ENCODE data around the gene CD276. TPM values are rescaled to one million over a fixed set of nuclear protein-coding genes. Genes with fewer than 3 reads are reported as not detected.
"Not testable (repeated sequence)": the region's sequence is repeated elsewhere in the genome, so short reads cannot be mapped to it uniquely, and the experiment has no call there.

The CD276 gene
- total and polyA plus RNA-seq, 2 donors: 40.6 to 55.4 TPM

DNA sequence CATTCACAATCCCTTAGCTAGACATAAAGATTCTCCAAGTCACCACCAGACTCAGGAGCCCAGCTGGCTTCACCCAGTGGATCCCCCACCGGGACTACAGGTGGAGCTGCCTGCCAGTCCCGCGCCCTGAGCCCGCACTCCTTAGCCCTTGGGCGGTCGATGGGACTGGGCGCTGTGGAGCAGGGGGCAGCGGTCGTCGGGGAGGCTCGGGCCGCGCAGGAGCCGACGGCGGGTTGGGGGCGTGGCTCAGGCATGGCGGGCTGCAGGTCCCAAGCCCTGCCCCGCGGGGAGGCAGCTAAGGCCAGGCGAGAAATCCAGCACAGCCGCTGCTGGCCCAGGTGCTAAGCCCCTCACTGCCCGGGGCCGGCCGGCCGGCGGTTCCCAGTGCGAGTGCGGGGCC lies 47.9 kb downstream of the CD276 start:
- H3K36me3 ChIP-seq (ENCODE audit: insufficient read depth); H3K4me1 ChIP-seq (ENCODE audit: insufficient read depth); H3K4me3 ChIP-seq (ENCODE audit: low read depth, low read length); DNase-seq (ENCODE audit: extremely low spot score); H3K27ac ChIP-seq (ENCODE audit: low read depth): not testable (repeated sequence)
- 97% methylated on average over 29 of the region's 29 CpGs for WGBS

DNA sequence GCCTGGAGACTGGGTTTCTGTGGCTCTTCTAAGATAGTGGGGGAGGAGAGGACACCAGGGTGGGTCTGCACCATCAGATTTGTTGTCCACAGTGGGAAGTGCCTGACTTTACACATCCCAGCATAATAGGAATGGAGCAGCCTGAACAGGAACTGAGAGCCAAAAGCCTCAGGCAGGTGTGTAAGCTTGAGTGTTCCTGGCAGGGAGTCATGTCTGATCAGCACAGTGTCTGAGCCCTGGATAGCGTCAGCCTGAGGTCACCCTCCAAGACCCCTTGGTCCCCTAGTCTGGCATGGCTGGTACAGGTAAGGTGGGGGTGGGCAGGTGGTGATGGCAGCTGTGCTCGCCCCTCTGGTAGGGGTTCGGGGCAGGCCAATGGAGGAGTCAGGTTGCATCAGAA lies 48.7 kb downstream of the CD276 start:
- Histone ChIP-seq H3K36me3 (ENCODE audit: insufficient read depth) (no peaks in the 10 kb centered on the region), H3K27ac (ENCODE audit: low read depth) (no peak overlapping the region), H3K4me3 (ENCODE audit: low read depth, low read length) (no peak overlapping the region), H3K4me1 (ENCODE audit: insufficient read depth) (no peaks in the 10 kb centered on the region)
- 79% methylated on average over 3 of the region's 3 CpGs for WGBS
- no peak for DNase-seq (ENCODE audit: extremely low spot score)

DNA sequence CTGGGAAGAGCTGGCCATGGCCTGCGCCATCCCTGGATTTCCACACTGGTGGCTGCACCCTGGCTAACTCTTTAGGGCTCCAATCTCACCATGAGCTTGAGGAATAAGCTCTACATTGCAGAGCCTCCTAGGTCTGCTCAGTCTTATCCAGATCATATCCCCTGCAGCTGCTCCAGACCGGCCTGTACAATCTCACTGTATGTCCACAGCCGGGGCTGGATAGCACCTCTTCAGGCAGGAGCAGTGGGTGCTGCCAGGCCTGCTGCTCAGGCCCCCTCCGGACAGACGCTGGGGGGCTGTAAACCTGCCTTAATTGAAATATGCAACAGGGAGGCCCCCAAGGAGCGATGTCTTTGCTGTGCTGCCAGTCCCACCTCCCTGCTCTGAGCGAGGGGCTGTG lies 53.4 kb downstream of the CD276 start:
- Histone ChIP-seq H3K36me3 (ENCODE audit: insufficient read depth) (no peaks in the 10 kb centered on the region), H3K4me1 (ENCODE audit: insufficient read depth) (no peaks in the 10 kb centered on the region), H3K27ac (ENCODE audit: low read depth) (no peak overlapping the region), H3K4me3 (ENCODE audit: low read depth, low read length) (no peak overlapping the region)
- WGBS: 50% methylated on average over 7 of the region's 7 CpGs
- DNase-seq (ENCODE audit: extremely low spot score): no peak

DNA sequence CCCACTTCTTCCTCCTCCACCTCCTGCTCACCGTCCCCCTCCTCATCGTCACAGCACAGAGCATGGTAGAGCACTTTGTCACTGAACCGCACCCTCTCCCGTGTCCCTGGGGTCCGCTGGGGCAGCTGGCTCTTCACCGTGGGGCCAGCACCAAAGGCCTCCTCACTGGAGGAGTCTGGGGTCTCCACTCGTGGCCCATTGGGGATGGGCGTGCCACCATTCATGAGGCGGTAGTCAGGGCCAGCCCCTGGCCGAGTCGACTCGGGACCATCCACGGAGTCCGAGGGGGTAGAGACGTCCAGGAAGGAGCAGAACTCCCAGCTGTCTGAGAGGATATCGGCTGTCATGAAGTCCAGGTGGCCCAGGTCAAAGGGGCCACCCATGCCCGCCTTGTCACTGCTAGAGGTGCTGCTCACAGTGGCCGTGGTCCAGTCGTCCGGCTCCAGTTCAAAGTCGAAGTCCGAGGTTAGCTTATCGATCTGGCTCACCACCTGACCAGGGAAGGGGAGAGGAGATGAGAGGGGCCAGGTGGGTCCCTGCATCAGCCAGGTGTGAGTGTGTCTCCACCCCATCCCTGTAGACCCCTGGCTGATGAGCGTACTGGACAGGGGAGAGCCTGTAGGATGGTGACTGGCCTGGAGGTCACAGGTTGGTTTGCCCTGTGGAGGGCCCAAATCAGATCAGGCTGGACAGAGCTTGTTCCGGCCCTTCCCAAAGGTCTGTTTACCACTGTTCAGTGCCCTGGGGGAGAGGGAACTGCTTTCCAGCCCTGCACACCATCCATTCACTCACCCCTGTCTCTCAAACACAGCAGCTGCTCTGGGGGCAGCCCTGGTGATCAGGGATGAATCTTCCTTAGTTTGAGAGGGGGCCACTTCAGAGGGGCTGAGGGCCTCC lies 56.2 kb downstream of the CD276 start:
- no peak overlapping the region for H3K4me3 ChIP-seq (ENCODE audit: low read depth, low read length)
- no peaks in the 10 kb centered on the region for H3K4me1 ChIP-seq (ENCODE audit: insufficient read depth)
- 92% methylated on average over 25 of the region's 25 CpGs for WGBS
- no peaks in the 10 kb centered on the region for H3K36me3 ChIP-seq (ENCODE audit: insufficient read depth)
- DNase-seq (ENCODE audit: extremely low spot score): no peak
- no peak overlapping the region for H3K27ac ChIP-seq (ENCODE audit: low read depth)

DNA sequence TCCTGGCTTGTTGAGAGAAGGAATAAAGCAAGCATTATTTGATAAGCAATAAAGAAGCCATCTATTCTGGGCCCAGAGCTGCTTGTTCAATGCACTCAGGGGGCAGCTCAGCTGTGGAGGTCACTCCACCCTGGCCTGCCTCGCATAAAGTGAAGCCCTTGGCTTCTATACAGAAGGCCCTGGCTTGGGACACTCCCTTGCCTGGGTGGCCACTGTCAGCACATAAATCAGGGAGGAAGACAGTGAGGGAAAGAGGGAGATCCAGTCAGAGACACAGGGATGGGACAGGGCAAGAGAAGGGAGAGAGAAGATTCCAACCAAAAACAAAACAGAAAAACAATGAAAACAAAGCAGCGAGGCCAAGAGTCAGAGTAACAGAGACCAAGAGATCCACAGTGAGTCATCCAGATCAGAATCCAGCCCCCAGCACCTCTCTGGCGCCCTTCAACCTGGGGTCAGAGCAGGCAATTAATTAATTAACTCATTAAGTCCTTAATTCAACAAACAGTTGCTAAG lies 57.2 kb downstream of the CD276 start:
- Histone ChIP-seq H3K36me3 (ENCODE audit: insufficient read depth) (no peaks in the 10 kb centered on the region), H3K4me3 (ENCODE audit: low read depth, low read length) (no peak overlapping the region), H3K4me1 (ENCODE audit: insufficient read depth) (no peaks in the 10 kb centered on the region), H3K27ac (ENCODE audit: low read depth) (no peak overlapping the region)
- DNase-seq (ENCODE audit: extremely low spot score): no peak
- 70% methylated on average over 3 of the region's 3 CpGs for WGBS

DNA sequence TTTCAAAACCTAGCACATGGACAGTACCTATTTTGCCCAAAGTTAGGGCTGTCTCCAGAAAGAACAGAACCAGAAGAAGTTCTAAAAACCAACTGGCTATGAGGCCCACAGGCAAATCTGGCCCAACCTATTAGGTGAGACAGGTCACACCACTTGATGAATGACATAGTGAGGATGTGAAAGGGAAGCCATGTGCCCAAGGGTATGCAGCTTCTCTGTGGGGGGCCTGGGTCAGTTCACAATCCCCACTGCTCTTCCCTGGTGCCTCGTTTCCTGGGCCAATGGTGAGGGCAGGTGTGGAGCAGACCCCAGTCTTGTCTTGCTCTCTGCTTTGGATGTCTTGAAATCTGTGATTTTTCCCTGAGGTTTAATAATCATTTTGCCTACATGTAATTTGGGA lies 60.1 kb downstream of the CD276 start:
- H3K27ac ChIP-seq (ENCODE audit: low read depth): no peak overlapping the region
- WGBS: 83% methylated on average over 1 of the region's 1 CpG
- DNase-seq (ENCODE audit: extremely low spot score): no peak
- no peaks in the 10 kb centered on the region for H3K36me3 ChIP-seq (ENCODE audit: insufficient read depth)
- H3K4me3 ChIP-seq (ENCODE audit: low read depth, low read length): no peak overlapping the region
- no peaks in the 10 kb centered on the region for H3K4me1 ChIP-seq (ENCODE audit: insufficient read depth)

DNA sequence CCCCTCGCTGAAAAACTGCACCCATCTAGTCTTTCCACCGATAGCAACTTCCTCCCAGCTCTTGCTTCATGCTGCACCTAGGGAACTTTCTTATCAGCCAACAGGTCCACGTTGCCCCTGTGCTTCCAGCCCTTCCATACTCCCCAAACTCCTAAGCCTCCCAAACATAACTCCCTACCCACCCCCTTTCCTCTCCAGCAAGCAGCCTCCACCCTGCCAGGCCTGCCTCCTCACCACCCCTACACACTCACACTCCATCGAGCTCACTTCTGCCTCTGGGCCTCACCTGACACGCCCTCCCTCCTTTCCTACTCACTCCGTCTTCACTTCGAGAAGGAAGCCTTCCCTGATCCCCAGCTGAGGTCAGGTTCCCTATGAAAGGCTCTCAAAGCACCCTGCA lies 60.9 kb downstream of the CD276 start:
- WGBS: 71% methylated on average over 7 of the region's 7 CpGs
- H3K4me3 ChIP-seq (ENCODE audit: low read depth, low read length): no peak overlapping the region
- H3K36me3 ChIP-seq (ENCODE audit: insufficient read depth): no peaks in the 10 kb centered on the region
- no peaks in the 10 kb centered on the region for H3K4me1 ChIP-seq (ENCODE audit: insufficient read depth)
- no peak for DNase-seq (ENCODE audit: extremely low spot score)
- H3K27ac ChIP-seq (ENCODE audit: low read depth): no peak overlapping the region

DNA sequence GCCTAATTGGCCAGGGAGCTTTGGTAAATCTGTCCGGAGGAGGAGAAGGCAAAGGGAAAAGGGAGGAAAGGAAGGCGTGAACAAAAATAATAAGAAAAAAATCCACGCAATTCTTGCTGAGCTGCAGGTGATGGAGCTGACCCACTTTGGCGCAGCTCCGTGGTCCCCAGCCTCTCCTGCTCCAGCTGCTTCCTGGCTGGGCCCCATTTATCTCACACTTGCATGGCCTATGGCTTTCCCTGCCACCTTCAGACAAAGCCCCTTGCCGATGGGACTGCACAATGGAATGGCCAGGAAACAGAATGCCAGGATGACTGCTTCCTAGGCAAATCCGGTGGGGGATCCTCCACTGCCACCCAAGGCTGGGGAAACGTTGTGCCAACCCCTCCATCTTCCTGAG lies 62.1 kb downstream of the CD276 start:
- 67% methylated on average over 8 of the region's 8 CpGs for WGBS
- Histone ChIP-seq H3K4me3 (ENCODE audit: low read depth, low read length) (no peak overlapping the region), H3K4me1 (ENCODE audit: insufficient read depth) (no peaks in the 10 kb centered on the region), H3K27ac (ENCODE audit: low read depth) (no peak overlapping the region), H3K36me3 (ENCODE audit: insufficient read depth) (no peaks in the 10 kb centered on the region)
- no peak for DNase-seq (ENCODE audit: extremely low spot score)

DNA sequence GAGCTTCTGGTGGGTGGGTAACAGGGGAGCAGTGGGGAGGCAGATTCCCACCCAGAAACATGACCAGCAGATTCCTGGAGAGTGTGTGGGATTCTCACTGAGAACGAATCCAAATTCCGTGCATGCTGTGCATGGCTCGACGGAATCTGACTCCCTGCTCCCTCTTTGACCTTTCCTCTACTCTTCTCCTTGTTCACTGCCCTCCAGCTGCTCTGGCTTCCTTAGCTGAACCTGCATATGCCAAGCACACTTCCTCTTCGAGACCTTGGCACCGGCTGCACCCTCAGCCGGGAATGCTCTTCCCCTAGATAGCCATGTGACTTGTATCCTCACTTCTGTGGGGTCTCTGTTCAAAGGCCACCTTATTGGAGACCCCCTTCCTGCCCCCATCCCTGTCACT lies 62.7 kb downstream of the CD276 start:
- DNase-seq (ENCODE audit: extremely low spot score): no peak
- Histone ChIP-seq H3K27ac (ENCODE audit: low read depth) (no peak overlapping the region), H3K4me1 (ENCODE audit: insufficient read depth) (no peaks in the 10 kb centered on the region), H3K36me3 (ENCODE audit: insufficient read depth) (no peaks in the 10 kb centered on the region), H3K4me3 (ENCODE audit: low read depth, low read length) (no peak overlapping the region)
- WGBS: 63% methylated on average over 7 of the region's 7 CpGs

DNA sequence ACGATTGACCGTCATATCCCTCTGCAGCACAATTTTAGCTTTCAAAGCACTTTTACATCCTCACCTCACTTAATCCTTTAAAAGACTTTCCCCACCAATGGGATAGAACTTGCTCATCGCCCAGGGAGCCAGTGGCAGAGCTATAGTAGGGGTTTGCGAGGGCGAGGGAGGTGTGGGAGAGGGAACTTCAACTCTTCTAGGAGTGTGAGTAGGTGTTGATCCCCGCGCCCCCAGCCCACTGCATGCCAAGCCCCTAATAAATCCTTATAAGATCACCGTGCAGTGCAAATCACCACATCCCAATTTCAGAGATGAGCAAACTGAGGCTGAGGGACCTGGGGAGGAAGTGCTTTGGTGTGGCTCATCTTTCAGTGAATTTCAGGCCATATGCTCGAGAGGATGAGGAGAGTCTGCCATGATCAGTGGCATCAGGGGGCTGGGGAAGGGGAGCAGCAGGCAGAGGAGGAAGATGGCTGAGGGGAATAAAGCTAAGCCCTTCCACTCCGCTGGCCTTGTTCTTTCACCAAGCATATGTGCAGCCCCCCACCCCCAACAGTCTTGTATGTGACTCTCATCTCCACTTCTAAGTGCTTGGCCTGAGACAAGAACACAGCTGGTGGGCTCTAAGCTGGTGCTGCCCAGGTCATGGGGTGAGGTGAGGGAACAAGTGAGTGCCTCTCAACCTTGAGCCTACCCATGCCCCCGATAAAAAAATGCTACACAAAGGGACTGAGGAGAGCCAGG lies 63.8 kb downstream of the CD276 start:
- DNase-seq (ENCODE audit: extremely low spot score): no peak
- Histone ChIP-seq H3K27ac (ENCODE audit: low read depth) (no peak overlapping the region), H3K4me3 (ENCODE audit: low read depth, low read length) (no peak overlapping the region), H3K36me3 (ENCODE audit: insufficient read depth) (no peaks in the 10 kb centered on the region), H3K4me1 (ENCODE audit: insufficient read depth) (no peaks in the 10 kb centered on the region)
- WGBS: 88% methylated on average over 11 of the region's 11 CpGs

DNA sequence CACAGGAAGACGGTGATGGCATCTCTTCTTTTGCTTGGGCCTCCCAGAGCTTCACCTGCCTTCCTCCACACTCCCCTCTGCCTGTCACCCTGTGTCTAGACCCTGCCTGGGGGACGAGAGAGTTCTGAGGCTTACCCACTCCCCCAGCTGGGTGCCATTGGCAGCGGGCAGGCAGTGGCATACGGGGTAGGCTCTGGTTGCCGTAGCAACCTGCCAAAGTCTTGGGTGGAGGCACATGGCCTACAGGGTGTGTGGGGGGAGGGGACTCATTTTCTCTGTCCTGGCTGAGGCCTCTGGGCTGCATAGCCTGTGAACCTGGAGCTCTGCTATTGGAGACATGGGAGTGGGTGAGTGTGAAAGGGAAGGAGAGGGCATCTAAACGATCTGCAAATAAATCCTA lies 64.5 kb downstream of the CD276 start:
- no peak for DNase-seq (ENCODE audit: extremely low spot score)

DNA sequence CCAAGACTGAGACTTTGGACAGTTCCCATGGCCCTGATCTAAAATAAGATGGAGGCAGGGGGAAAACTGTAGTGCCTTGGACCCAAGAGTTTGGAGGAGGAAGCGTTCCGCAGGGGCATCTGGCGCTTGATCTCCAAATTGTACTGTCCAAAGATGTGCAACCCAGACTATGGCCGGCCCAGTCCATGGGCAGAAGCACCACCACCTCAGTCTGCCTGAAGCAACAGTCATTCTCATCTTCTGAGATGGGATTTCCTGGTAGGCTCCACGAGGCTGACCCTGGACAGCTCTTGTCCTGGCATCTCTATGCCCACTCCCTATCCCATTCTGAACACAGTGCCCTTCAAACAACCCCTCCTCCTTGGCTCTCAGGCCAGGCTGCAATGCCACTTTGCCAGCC lies 65.3 kb downstream of the CD276 start:
- Histone ChIP-seq H3K4me3 (ENCODE audit: low read depth, low read length) (no peak overlapping the region), H3K36me3 (ENCODE audit: insufficient read depth) (no peaks in the 10 kb centered on the region), H3K4me1 (ENCODE audit: insufficient read depth) (no peaks in the 10 kb centered on the region), H3K27ac (ENCODE audit: low read depth) (no peak overlapping the region)
- no peak for DNase-seq (ENCODE audit: extremely low spot score)
- 93% methylated on average over 5 of the region's 5 CpGs for WGBS

More for the DNA sequence above, 64.5 kb downstream of the CD276 start:
- no peaks in the 10 kb centered on the region for H3K4me1 ChIP-seq (ENCODE audit: insufficient read depth)
- WGBS: 70% methylated on average over 6 of the region's 6 CpGs
- H3K4me3 ChIP-seq (ENCODE audit: low read depth, low read length): no peak overlapping the region
- no peaks in the 10 kb centered on the region for H3K36me3 ChIP-seq (ENCODE audit: insufficient read depth)
- no peak overlapping the region for H3K27ac ChIP-seq (ENCODE audit: low read depth)

DNA sequence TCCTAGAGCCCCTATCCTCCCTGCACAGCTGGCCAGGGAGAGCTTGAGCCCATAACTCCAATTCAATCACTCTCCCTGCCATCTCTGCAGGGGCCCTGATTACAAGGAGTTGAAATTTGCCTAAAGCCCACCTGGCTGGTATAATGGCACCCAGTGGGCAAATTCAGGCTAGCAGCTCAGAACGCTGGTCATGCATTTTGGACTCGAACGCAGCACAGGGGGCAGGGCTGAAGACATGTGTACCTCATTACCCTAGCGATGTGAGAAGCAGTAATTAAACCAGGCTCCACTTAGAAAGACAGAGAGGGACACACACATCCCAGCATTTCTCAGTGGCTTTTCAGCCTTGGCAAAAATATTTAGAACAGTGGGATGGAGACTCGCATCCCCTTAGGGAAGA lies 65.8 kb downstream of the CD276 start:
- Histone ChIP-seq H3K36me3 (ENCODE audit: insufficient read depth) (no peaks in the 10 kb centered on the region), H3K4me3 (ENCODE audit: low read depth, low read length) (no peak overlapping the region), H3K4me1 (ENCODE audit: insufficient read depth) (no peaks in the 10 kb centered on the region), H3K27ac (ENCODE audit: low read depth) (no peak overlapping the region)
- DNase-seq (ENCODE audit: extremely low spot score): no peak
- WGBS: 94% methylated on average over 5 of the region's 5 CpGs

DNA sequence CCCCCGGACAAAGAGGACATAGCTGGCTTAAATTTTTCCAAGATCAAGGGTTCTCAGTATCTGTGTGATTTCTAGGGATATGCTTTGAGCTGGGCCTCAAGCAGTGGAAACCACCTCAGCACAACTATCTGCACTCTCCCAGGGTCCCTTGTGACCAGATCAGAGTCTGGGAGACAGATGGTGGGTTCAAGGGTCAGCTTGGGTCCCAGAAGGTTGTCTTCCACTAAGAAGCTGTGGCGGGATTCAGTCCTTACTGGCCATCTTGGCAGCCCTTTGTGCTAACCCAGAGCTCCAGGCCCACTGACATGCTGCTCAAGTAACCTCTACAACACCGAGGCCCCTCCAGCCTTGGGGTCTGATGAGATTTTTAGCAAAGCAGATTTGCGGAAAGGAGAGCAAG lies 66.3 kb downstream of the CD276 start:
- Histone ChIP-seq H3K27ac (ENCODE audit: low read depth) (no peak overlapping the region), H3K36me3 (ENCODE audit: insufficient read depth) (no peaks in the 10 kb centered on the region), H3K4me3 (ENCODE audit: low read depth, low read length) (no peak overlapping the region), H3K4me1 (ENCODE audit: insufficient read depth) (no peaks in the 10 kb centered on the region)
- no peak for DNase-seq (ENCODE audit: extremely low spot score)
- WGBS: 91% methylated on average over 4 of the region's 4 CpGs
